ENCODE measurements around the gene CTNNA3. TPM values are rescaled to one million over a fixed set of nuclear protein-coding genes. Genes with fewer than 3 reads are reported as not detected.

The CTNNA3 gene
- total RNA-seq, 4 donors from 2014 or later: 14.3 to 49.5 (median 24.2) TPM

DNA sequence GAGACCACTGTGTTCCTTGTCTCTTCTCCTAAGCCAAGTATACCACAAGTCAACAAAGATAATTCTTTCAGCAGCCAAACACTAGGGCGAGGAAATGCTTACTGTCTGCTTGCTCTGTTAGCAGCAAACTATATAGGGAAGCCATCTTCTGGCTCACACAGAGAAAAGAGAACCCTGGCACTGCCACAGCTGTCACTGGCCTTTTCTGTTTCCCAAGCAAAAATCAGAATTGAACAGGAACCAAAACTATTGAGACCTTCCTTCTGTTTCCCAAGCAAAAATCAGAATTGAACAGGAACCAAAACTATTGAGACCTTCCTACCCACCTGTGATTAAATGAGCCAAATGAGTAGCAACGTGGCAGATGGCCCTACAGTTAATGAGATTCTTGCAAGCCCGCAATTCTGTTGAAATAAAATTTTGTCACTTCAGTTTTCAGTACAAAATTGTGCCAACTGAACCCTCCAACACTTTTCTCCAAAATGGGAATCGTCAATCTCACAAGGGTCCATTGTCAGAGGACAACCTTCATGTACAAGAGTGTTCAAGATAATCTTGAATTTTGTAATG lies 715.7 kb downstream of the CTNNA3 start:
- in situ Hi-C loops (cut with MboI; ENCODE audit: low sequenced_read_pairs in 4 of 4) (no loop called here), intact Hi-C loops (cut with DNase I; ENCODE audit: low total_unique reads) (no loop called here)
- DNase-seq (no peak), ATAC-seq (no peak)
- H3K27me3 ChIP-seq: no peaks in the 10 kb centered on the region
- no peaks in the 10 kb centered on the region for H3K36me3 ChIP-seq
- TF ChIP-seq CTCF (IDR thresholded peaks at IDR 0.05 in 4 of 5, conservative IDR thresholded peaks at IDR 0.05 in 1 of 5) (no peak), POLR2A (IDR thresholded peaks at IDR 0.05) (no peak)
- H3K4me3 ChIP-seq: no peak overlapping the region
- no peaks in the 10 kb centered on the region for H3K9me3 ChIP-seq
- H3K4me1 ChIP-seq: no peaks in the 10 kb centered on the region
- no peak overlapping the region for H3K27ac ChIP-seq

DNA sequence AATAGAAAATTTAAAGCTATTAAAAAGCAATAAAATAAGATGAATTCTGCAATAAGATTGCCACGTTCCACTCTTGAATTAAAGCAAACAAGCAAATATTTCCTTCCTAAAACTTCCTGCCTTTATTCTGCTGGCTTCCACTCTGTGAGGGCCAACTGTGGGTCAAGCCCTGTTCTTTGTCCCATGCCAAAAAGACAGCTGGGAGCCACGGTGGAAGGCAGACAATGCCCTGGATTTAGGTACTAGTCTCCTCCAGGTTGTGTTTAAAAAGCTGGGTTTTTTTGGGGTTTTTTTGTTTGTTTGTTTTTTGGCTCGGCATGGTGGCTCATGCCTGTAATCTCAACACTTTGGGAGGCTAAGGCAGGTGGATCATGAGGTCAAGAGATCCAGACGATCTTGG lies 731.0 kb downstream of the CTNNA3 start:
- Histone ChIP-seq H3K27me3 (no peaks in the 10 kb centered on the region), H3K4me1 (no peaks in the 10 kb centered on the region), H3K27ac (no peak overlapping the region), H3K4me3 (no peak overlapping the region), H3K9me3 (no peaks in the 10 kb centered on the region), H3K36me3 (no peaks in the 10 kb centered on the region)
- no peak for TF ChIP-seq CTCF (IDR thresholded peaks at IDR 0.05 in 4 of 5, conservative IDR thresholded peaks at IDR 0.05 in 1 of 5)
- ATAC-seq (no peak), DNase-seq (no peak)
- in situ Hi-C loops (cut with MboI; ENCODE audit: low sequenced_read_pairs in 4 of 4): no loop called here
- intact Hi-C loops (cut with DNase I; ENCODE audit: low total_unique reads): no loop called here

DNA sequence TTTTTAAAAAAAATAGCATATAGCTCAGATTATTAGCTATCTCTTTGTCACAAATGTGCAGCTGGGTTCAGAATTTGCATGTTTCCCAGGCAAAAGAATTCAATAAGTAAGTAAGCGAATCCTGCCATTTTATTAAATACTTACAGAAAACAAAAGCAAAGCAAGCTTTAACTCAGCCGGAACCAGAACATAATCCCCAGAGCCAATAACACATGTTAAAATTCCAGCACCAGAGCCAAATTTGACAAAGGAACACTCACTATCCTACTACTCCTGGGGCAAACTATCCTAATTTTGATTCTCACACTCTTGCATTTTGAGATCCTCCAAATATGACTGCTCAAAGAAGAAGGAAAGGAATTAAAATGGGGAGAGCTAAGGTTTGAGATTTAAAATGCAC lies 737.5 kb downstream of the CTNNA3 start:
- TF ChIP-seq CTCF (IDR thresholded peaks at IDR 0.05 in 4 of 5, conservative IDR thresholded peaks at IDR 0.05 in 1 of 5): no peak
- no peak for TF ChIP-seq POLR2A (IDR thresholded peaks at IDR 0.05)
- Histone ChIP-seq H3K4me1 (no peaks in the 10 kb centered on the region), H3K36me3 (no peaks in the 10 kb centered on the region), H3K4me3 (no peak overlapping the region), H3K27me3 (no peaks in the 10 kb centered on the region), H3K9me3 (no peaks in the 10 kb centered on the region), H3K27ac (no peak overlapping the region)
- DNase-seq: no peak
- intact Hi-C loops (cut with DNase I; ENCODE audit: low total_unique reads): no loop called here
- in situ Hi-C loops (cut with MboI; ENCODE audit: low sequenced_read_pairs in 4 of 4): no loop called here
- ATAC-seq: no peak

DNA sequence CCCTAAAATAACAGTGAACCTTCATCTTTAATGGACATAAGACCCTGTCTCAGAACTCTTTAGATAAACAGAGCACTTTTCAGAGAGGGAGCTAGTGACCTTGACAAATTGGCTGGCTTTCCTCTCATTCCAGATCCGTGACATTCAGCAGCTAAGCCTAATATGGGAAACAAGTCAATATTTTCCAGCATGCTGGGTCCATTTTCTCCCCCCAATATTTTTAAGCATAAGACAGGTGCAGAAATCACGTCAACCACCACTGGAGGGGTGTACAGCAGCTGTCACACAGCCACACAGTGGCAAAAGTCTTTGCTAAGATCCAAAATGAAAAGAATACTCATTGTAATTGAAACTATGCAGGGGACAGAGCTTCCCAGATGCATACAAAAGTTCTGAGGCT lies 744.1 kb downstream of the CTNNA3 start:
- Histone ChIP-seq H3K4me3 (no peak overlapping the region), H3K4me1 (no peaks in the 10 kb centered on the region), H3K27ac (no peak overlapping the region), H3K9me3 (no peaks in the 10 kb centered on the region), H3K36me3 (no peaks in the 10 kb centered on the region), H3K27me3 (no peaks in the 10 kb centered on the region)
- ATAC-seq (no peak), DNase-seq (no peak)
- intact Hi-C loops (cut with DNase I; ENCODE audit: low total_unique reads): no loop called here
- in situ Hi-C loops (cut with MboI; ENCODE audit: low sequenced_read_pairs in 4 of 4): no loop called here
- TF ChIP-seq POLR2A (IDR thresholded peaks at IDR 0.05): no peak
- no peak for TF ChIP-seq CTCF (IDR thresholded peaks at IDR 0.05 in 4 of 5, conservative IDR thresholded peaks at IDR 0.05 in 1 of 5)

DNA sequence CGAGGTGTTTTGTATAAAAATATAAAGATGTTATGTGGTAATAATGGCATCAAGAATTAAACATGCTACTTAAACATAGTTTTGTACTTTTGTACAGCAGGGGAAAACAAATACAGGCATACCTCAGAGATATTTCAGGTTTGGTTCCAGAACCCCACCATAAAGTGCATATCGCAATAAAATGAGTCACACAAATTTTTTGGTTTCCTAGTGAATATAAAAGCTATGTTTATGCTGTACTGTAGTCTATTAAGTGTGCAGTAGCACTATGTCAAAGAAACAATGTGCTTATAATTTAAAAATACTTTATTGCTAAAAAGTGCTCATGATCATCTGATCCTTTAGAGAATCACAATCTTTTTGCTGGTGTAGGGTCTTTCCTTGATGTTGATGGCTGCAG lies 752.4 kb downstream of the CTNNA3 start:
- intact Hi-C loops (cut with DNase I; ENCODE audit: low total_unique reads) (no loop called here), in situ Hi-C loops (cut with MboI; ENCODE audit: low sequenced_read_pairs in 4 of 4) (no loop called here)
- Histone ChIP-seq H3K4me1 (no peaks in the 10 kb centered on the region), H3K36me3 (no peaks in the 10 kb centered on the region), H3K27ac (no peak overlapping the region), H3K9me3 (no peaks in the 10 kb centered on the region), H3K27me3 (no peaks in the 10 kb centered on the region), H3K4me3 (no peak overlapping the region)
- DNase-seq (no peak), ATAC-seq (no peak)
- no peak for TF ChIP-seq POLR2A (IDR thresholded peaks at IDR 0.05)
- no peak for TF ChIP-seq CTCF (IDR thresholded peaks at IDR 0.05 in 4 of 5, conservative IDR thresholded peaks at IDR 0.05 in 1 of 5)
